OCI-LY3 (cell line): ENCODE results near the gene PPARG.

Experiments used
- EZH2phosphoT487 ChIP-seq: fragments of 200-600 bp; shearing (Covaris generic); IDR thresholded peaks from 2 replicates; pipeline ENCODE4 v1.6.1; 2018; ENCODE audit warnings: antibody characterized with exemption, mixed run types, low read depth
- TF ChIP-seq, protein P1 (sequence below): fragments of 200-600, 300-600 bp; sonication (generic); IDR thresholded peaks from 2 replicates; pipeline ENCODE4 v1.5.1; 2014; ENCODE audit warnings: antibody characterized with exemption, low read length, low read depth

DNA sequence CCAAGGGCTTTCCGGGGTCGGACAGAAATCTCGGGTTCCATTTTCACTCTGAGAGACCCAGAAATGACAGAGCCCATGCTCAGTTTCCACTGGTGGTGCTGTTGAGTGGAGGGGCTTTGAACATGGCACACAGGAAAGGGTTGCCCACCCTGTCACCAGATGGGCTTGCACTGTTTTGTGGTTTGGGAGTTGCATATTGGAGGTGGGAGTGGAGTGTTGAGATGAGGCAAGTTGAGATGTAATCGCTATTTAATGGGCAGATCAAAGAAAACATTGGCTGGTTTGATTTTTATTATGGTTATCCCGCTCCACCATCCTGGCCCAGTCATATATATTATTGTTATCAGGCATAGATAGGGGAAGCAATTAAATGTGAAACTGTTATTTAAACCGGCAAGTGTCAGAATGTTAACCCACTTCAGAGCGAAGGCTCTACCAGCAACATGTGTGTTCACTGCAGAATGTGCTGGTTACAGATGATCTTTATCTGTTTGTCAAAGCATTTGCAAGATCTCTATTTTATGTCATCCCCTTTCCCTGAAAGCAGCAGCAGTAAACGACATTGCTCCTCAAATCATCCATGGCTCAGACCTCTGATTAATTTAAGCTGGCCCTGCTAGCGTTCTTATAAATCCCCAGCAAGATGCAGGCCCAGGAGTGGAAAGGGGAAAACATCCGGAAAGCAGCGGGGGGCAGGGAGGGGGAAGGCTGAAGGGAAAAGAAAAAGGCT lies 137.1 kb downstream of the PPARG start:
- TF ChIP-seq, protein P1, sequence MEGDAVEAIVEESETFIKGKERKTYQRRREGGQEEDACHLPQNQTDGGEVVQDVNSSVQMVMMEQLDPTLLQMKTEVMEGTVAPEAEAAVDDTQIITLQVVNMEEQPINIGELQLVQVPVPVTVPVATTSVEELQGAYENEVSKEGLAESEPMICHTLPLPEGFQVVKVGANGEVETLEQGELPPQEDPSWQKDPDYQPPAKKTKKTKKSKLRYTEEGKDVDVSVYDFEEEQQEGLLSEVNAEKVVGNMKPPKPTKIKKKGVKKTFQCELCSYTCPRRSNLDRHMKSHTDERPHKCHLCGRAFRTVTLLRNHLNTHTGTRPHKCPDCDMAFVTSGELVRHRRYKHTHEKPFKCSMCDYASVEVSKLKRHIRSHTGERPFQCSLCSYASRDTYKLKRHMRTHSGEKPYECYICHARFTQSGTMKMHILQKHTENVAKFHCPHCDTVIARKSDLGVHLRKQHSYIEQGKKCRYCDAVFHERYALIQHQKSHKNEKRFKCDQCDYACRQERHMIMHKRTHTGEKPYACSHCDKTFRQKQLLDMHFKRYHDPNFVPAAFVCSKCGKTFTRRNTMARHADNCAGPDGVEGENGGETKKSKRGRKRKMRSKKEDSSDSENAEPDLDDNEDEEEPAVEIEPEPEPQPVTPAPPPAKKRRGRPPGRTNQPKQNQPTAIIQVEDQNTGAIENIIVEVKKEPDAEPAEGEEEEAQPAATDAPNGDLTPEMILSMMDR, result no peak
- TF ChIP-seq EZH2phosphoT487, result no peak
